Measurements from ENCODE around the gene NUP153. TPM values are rescaled to one million over a fixed set of nuclear protein-coding genes. Genes with fewer than 3 reads are reported as not detected.

The NUP153 gene
- total and polyA plus RNA-seq, 11 donors: 3.7 to 31.7 (median 25.4) TPM

GRCh38 chr6:17730078-17730704, 23.5 kb upstream of the NUP153 start:
- ATAC-seq: no peak
- no peaks in the 10 kb centered on the region for H3K36me3 ChIP-seq
- TF ChIP-seq POLR2A (IDR thresholded peaks at IDR 0.05): no peak
- TF ChIP-seq CTCF (IDR thresholded peaks at IDR 0.05): no peak
- intact Hi-C loops (cut with DNase I): no loop called here
- H3K27ac ChIP-seq: no peak overlapping the region
- no peak for DNase-seq
- H3K4me3 ChIP-seq: no peak overlapping the region
- WGBS, 4 donors: 75 to 84% (median 81%) methylated on average over 6 of the region's 6 CpGs
- peaks cover 0 to 6% (median 4%) of the 10 kb centered on the region in 12 donors for H3K4me1 ChIP-seq
- no peaks in the 10 kb centered on the region for H3K27me3 ChIP-seq
- no peaks in the 10 kb centered on the region for H3K9me3 ChIP-seq

DNA sequence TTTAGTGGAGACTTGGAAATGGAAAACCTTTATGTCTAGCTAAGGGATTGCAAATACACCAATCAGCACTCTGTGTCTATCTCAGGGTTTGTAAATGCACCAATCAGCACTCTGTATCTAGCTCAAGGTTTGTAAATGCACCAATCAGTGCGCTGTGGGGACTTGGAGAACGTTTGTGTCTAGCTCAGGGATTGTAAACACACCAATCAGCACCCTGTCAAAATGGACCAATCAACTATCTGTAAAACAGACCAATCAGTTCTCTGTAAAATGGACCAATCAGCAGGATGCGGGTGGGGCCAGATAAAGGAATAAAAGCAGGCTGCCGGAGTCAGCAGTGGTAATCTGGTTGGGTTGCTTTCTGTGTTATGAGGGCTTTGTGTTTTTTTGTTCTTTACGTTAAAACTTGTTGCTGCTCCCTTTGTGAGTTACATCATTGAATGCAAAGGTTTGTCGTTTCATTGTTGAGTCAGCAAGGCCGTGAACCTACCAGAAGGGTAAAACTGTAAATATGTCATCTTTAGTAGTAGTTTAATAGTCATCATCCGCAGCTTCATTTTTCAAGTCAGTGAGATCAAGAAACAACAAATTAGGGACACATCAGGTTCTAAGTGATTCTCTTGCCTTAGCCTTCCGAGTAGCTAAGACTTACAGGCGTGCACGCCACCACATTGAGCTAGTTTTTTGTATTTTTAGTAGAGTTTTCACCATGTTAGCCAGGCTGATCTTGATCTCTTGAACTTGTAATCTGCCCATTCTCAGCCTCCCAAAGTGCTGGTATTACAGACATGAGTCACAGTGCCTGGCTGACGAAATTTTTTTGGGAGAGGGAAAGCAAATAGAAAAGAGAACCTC, 22.7 kb upstream of the NUP153 start:
- Histone ChIP-seq H3K27ac (no peak overlapping the region), H3K27me3 (no peaks in the 10 kb centered on the region), H3K4me3 (no peak overlapping the region), H3K9me3 (no peaks in the 10 kb centered on the region), H3K4me1 (peaks cover 0 to 13% (median 9%) of the 10 kb centered on the region in 12 donors), H3K36me3 (no peaks in the 10 kb centered on the region)
- WGBS, 4 donors: 82 to 92% (median 89%) methylated on average over 12 of the region's 12 CpGs
- TF ChIP-seq POLR2A (IDR thresholded peaks at IDR 0.05) (no peak), CTCF (IDR thresholded peaks at IDR 0.05) (no peak)
- DNase-seq (no peak), ATAC-seq (no peak)
- intact Hi-C loops (cut with DNase I): no loop called here

GRCh38 chr6:17728551-17729222, 22.0 kb upstream of the NUP153 start:
- DNase-seq (no peak), ATAC-seq (no peak)
- intact Hi-C loops (cut with DNase I): no loop called here
- Histone ChIP-seq H3K27ac (no peak overlapping the region), H3K4me3 (no peak overlapping the region), H3K27me3 (no peaks in the 10 kb centered on the region), H3K4me1 (peaks cover 0 to 13% (median 9%) of the 10 kb centered on the region in 12 donors), H3K36me3 (no peaks in the 10 kb centered on the region), H3K9me3 (no peaks in the 10 kb centered on the region)
- TF ChIP-seq POLR2A (IDR thresholded peaks at IDR 0.05): no peak
- TF ChIP-seq CTCF (IDR thresholded peaks at IDR 0.05): no peak
- 95 to 97% (median 96%) methylated on average over 28 to 49 of the region's 49 CpGs for WGBS, 4 donors

GRCh38 chr6:17725083-17725482, 18.4 kb upstream of the NUP153 start:
- peaks cover 0 to 13% (median 9%) of the 10 kb centered on the region in 12 donors for H3K4me1 ChIP-seq
- H3K4me3 ChIP-seq: no peak overlapping the region
- intact Hi-C loops (cut with DNase I): no loop called here
- H3K27me3 ChIP-seq: no peaks in the 10 kb centered on the region
- H3K36me3 ChIP-seq: no peaks in the 10 kb centered on the region
- H3K27ac ChIP-seq: peak overlapping the region in 2 of 12 donors; percentile 11 to 31
- no peaks in the 10 kb centered on the region for H3K9me3 ChIP-seq
- DNase-seq (peak; percentile 64 to 82 (median 77)), ATAC-seq (peak; percentile 75 to 98 (median 89))
- TF ChIP-seq CTCF (IDR thresholded peaks at IDR 0.05) (no peak), POLR2A (IDR thresholded peaks at IDR 0.05) (no peak)
- WGBS, 4 donors: 22 to 39% (median 31%) methylated on average over 6 of the region's 6 CpGs
